HG02840 (cell line): ENCODE measurements around the gene PDGFC.

Experiments
- ATAC-seq: cut with Tn5 transposase; IDR thresholded peaks from one replicate; pipeline ENCODE4 v1.9.1; 2021; ENCODE audit warnings: mild to moderate bottlenecking, moderate library complexity, moderate number of reproducible peaks; ENCODE audit not compliant: unreplicated experiment, low FRiP score

The PDGFC gene

DNA sequence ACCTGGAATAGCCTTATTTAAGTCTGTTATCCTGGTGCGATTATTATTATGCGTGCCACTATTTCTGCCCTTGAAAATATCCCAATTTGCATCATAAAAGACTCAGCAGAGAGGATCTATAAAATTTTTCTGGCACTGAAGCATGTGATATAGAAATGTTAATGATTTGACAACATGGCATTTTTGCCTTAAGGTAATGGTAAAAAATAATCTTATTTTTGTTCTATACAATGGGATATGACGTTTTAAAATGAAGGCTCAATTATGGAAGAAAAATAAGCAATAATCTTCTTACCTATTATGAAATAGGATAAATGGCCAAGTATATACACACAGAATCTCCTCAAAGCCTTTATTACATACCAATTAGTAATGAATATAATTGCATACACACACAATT, 113.5 kb downstream of the PDGFC start:
- ATAC-seq: no peak

GRCh38 chr4:156838761-156839160, 132.8 kb downstream of the PDGFC start:
- no peak for ATAC-seq

GRCh38 chr4:156837625-156838345, 133.8 kb downstream of the PDGFC start:
- no peak for ATAC-seq

DNA sequence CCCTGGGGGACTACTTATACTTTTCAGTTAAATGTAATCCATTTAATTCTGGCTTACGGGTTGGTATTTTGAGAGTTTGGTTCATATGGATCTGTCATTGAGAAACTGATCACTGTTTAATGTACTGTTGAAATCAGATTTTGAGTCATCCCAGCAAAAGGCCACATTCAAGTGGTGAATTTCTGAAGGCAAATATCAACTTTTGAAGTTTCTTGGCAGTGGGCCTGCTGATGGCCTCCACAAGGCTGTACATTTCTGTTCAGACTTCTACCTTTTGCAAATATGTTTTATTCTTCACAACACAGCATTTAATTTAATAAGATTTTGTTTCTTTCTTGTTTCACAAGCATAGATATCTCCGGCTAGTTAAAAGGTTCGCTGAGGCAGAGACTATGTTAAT, 138.7 kb downstream of the PDGFC start:
- no peak for ATAC-seq

- ATAC-seq: no peak
These were observed 141.2 kb downstream of the PDGFC start for GRCh38 chr4:156830351-156830750.

DNA sequence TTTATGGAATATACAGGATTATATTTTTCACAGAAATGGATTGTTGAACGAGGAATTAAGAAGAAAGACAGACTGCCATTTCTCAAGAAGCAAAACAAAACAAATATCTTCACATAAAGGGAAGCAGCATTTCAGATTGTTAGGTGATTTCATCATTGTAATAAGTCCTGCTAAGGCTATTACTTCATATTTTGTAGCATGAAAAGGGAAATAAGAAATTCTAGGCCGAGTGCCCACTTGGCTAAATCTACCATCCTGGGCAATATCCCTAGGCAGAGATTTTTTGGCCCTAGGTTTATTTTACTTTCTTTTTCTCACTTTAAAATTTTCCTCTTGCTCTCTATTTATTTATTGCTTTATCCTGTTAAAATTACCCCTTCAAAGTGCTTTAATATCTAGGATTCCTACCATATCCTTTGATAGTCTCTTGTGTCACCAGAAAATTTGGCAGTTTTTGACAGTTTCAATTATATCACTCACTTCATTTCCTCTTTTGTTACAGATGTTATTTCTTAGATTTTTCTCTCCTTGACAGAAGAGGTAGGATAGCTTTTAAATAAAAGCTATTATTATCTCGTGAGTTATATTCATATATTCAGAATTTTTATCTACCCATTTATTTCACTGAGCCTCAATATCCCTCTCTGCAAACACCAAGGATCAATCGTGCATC, 142.3 kb downstream of the PDGFC start:
- no peak for ATAC-seq

- ATAC-seq: no peak
These were observed 144.1 kb downstream of the PDGFC start for GRCh38 chr4:156827519-156827918.

GRCh38 chr4:156825074-156825473, 146.5 kb downstream of the PDGFC start:
- ATAC-seq: no peak

DNA sequence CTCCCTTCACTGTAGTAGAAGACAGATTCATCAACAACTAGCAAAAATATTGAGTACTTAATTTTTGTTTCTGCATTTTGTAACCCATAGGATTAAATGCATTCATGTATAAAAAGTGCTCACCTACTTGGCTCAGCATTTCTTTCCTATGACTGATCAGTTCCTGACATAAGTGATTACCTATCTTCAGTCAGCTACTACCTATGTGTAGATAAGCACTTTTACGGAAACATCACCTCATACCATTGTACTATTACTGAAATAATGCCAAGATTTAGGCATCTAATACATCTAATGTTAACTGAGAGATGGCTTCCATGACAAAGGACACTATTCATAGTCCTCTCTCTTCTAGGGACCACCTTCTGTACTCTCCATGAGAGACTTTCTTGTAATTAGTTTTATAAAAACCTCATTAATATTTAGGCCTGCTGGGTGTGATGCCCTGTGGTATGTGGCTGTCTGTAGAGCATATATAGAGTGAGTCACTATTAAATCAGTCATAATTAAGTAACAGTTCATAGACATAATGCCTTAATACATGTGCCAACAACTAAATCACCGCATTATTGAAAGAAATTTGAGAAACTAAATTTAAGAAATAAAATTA, 147.0 kb downstream of the PDGFC start:
- no peak for ATAC-seq

GRCh38 chr4:156820931-156821330, 150.7 kb downstream of the PDGFC start:
- ATAC-seq: no peak

DNA sequence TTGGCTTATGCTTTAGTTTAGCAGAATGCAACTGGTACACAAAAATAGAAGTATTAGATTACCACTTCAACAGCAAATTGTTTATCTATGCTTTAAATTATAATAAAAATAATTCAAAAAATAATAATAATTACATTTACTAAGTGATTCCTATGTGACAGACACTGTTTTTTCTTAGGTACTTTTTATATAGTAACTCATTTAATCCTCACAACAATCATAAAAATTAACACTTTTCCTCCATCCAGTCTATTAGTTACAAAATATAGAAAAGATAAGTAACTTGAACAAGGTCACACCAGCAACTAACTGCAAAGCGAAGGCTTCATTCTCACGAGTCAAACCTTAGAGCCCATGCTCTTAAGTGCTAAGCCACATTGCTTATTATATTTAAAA, 155.2 kb downstream of the PDGFC start:
- ATAC-seq: no peak

DNA sequence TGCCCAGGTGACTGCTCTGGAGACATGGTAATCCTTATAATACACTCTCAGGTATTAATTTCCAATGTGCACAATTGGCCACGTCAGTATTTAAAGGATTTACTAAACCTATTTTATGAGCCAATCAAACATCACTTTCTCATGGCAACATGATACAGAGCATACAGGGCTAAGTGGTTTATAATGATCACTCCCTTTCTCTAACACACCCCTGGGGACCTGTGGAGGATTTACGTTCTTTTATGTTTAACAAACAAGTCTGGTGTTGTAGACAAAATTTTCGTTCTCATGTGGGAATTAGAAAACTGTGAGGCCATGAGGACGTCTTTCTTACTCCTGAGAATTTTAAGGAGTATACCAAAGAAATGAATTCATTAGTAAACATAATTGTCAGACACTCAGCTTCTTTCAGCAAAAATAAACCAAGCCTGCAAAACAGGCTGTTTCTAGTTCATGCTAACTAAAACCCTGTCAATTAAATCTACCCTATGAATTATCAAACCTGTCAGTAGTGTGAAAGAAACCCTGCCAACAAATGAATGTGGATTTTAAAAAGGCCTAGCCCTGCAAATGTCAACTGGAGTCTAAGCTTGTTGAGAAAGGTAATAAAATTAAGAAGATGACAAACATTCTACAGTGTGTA, 155.8 kb downstream of the PDGFC start:
- ATAC-seq: no peak

DNA sequence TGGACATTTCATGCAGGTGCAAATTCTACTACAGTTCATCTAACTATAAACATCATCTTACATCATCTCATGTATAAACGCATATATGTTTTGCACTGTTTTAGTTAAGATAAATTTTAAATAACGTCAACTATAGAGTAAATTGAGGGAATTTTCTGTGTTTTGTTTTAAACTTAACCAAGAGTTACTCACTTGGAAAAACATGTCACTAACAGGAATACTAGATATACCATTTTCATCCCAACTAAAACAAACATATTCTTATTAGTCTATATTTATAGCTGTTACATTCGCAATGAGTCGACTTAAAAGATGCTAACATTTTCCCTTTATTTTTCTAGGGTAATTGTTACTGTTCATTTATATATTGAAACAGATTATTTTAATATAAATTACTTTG, 159.6 kb downstream of the PDGFC start:
- no peak for ATAC-seq

DNA sequence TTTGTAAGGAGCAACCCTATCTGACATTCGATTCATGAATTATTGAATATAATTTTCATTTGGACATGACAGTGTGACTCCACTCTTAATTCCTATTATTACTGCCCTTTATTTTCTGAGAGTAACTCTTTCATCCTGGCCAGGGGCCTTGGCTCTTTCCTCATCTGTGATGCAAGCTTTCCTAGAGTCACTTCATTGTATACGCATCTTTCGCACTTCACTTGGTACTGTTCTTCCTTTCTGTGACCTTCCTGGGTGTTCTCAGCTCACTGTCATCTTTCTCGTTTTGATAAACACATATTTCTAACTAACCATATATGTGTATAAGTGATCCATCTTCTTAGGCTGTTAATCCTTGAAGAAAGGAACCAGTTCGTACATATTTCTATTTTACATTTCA, 160.3 kb downstream of the PDGFC start:
- ATAC-seq: no peak

- ATAC-seq: no peak
These were observed 165.9 kb downstream of the PDGFC start for GRCh38 chr4:156805696-156806095.

- ATAC-seq: no peak
These were observed 168.5 kb downstream of the PDGFC start for GRCh38 chr4:156803056-156803455.

DNA sequence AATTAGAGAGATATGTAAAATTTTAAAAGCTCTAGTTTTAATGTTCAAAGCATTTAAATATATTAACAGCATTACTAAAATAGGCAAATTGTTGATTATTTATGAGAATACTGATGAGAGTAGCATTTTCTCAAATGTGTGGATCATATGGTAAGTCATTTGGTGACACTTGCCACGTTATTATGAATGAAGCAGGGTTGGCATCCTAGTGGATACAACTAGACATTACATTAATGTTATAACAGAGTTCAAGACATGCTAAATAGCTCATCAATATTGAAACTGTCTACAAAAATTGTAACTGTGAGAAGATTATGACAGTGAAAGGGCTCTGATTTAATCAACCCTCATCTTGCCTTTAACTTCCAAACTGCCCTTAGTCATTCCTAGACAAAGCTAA, 171.1 kb downstream of the PDGFC start:
- no peak for ATAC-seq

DNA sequence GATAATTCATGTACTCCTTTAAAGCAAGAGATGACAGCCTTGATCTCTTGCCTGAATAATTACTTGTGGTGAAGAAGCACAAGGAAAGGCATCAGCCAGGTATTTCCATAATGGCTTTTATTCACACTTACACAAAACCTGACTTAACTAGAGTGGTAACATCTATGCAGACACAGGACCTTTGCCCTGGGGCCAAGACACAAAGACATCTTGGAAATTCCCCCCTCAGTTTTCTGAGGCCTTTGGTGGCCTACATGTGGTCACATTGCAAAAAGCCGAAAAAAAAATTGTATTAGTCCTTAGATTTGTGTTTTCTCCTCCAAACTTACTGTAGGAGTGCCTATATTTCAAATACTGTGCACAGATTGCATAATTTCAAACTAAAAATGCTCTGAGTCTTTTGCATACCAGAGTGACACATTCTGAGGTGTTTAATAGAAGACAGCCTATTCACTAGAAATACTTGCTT, 172.4 kb downstream of the PDGFC start:
- no peak for ATAC-seq

- ATAC-seq: no peak
These were observed 173.2 kb downstream of the PDGFC start for GRCh38 chr4:156798438-156798837.

- ATAC-seq: no peak
These were observed 174.4 kb downstream of the PDGFC start for GRCh38 chr4:156797206-156797605.

DNA sequence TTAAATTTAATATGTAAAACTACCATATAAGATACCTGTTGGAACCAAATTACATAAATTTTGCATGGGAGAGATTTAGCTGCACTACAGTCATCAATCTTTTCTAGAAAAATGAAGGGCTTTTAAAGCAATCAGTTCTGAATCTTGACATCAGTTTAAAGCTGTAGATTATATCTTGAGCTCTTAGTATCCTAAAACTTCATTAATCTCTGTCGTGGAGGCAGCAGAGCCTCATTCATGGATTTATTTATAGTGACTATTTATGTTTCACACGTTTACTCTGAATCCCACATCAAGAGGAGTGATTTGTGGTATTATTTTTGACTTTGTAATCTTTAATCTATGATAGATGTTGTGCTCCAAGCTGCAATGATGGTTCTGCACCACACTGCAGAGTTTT, 175.9 kb downstream of the PDGFC start:
- ATAC-seq: no peak
